NT2/D1 (cell line): ENCODE measurements around the gene GOLGA3.
"Not testable (repeated sequence)": the region's sequence is repeated elsewhere in the genome, so short reads cannot be mapped to it uniquely, and the experiment has no call there.

ENCODE experiments used
- DNase-seq: peaks from one replicate; pipeline ENCODE4 v3.0.0-alpha.2; 2011; ENCODE audit warnings: low read depth, low spot score
- H3K27me3 ChIP-seq: 2 replicates; pipeline ENCODE4 v1.6.0; 2011; ENCODE audit warnings: mild to moderate bottlenecking; ENCODE audit not compliant: insufficient read length, insufficient read depth
- H3K36me3 ChIP-seq: 2 replicates; pipeline ENCODE4 v1.6.1; 2011; ENCODE audit warnings: mild to moderate bottlenecking, low read length, mixed read lengths; ENCODE audit not compliant: insufficient read depth, insufficient read length
- H3K4me1 ChIP-seq: 2 replicates; pipeline ENCODE4 v1.5.1; 2011; ENCODE audit not compliant: insufficient read depth, insufficient read length
- H3K4me3 ChIP-seq: 2 replicates; pipeline ENCODE4 v1.5.1; 2011; ENCODE audit warnings: low read depth; ENCODE audit not compliant: insufficient read length
- H3K9ac ChIP-seq: 2 replicates; pipeline ENCODE4 v1.6.0; 2011; ENCODE audit warnings: low read depth; ENCODE audit not compliant: insufficient read length
- H3K9me3 ChIP-seq: 2 replicates; pipeline ENCODE4 v1.5.1; 2011; ENCODE audit warnings: mild to moderate bottlenecking, low read length; ENCODE audit not compliant: insufficient read depth
- SUZ12 ChIP-seq: IDR thresholded peaks from 2 replicates; pipeline ENCODE4 v1.6.1; 2011; ENCODE audit not compliant: insufficient read length, insufficient read depth; ENCODE audit errors: extremely low read depth
- YY1 ChIP-seq: IDR thresholded peaks from 2 replicates; pipeline ENCODE4 v1.6.1; 2011; ENCODE audit not compliant: insufficient read length, insufficient read depth
- ZNF274 ChIP-seq: IDR thresholded peaks from 2 replicates; pipeline ENCODE4 v1.6.1; 2011; ENCODE audit warnings: mild to moderate bottlenecking, low read depth, low read length

The GOLGA3 gene

GRCh38 chr12:132777614-132778013 is 51.1 kb downstream of the GOLGA3 start:
- Histone ChIP-seq H3K4me1 (no peaks in the 10 kb centered on the region), H3K4me3 (no peak overlapping the region), H3K9me3 (no peaks in the 10 kb centered on the region), H3K36me3 (peaks cover 90% of the 10 kb centered on the region), H3K27me3 (no peaks in the 10 kb centered on the region), H3K9ac (no peak overlapping the region)
- TF ChIP-seq YY1, result no peak
- no peak for TF ChIP-seq ZNF274
- TF ChIP-seq SUZ12, result no peak
- DNase-seq, result no peak

- H3K36me3 ChIP-seq, result peaks cover 90% of the 10 kb centered on the region
- TF ChIP-seq YY1 (no peak), ZNF274 (no peak)
Measured at GRCh38 chr12:132776816-132777568, 51.7 kb downstream of the GOLGA3 start.

GRCh38 chr12:132776230-132776625 is 52.4 kb downstream of the GOLGA3 start:
- H3K9ac ChIP-seq, DNase-seq: not testable (repeated sequence)
- H3K36me3 ChIP-seq, result peaks cover 90% of the 10 kb centered on the region

More at GRCh38 chr12:132776816-132777568, 51.7 kb downstream of the GOLGA3 start:
- Histone ChIP-seq H3K4me1 (no peaks in the 10 kb centered on the region), H3K4me3 (no peak overlapping the region), H3K9ac (no peak overlapping the region), H3K27me3 (no peaks in the 10 kb centered on the region), H3K9me3 (no peaks in the 10 kb centered on the region)
- DNase-seq, result no peak

GRCh38 chr12:132775502-132776229 is 53.0 kb downstream of the GOLGA3 start:
- H3K27me3 ChIP-seq, result no peaks in the 10 kb centered on the region
- no peaks in the 10 kb centered on the region for H3K4me1 ChIP-seq
- TF ChIP-seq ZNF274, result no peak
- TF ChIP-seq SUZ12, result no peak
- no peak for TF ChIP-seq YY1
- no peaks in the 10 kb centered on the region for H3K9me3 ChIP-seq
- no peak overlapping the region for H3K4me3 ChIP-seq
- H3K9ac ChIP-seq, result no peak overlapping the region
- H3K36me3 ChIP-seq, result peaks cover 86% of the 10 kb centered on the region
- DNase-seq, result no peak

More at GRCh38 chr12:132776230-132776625, 52.4 kb downstream of the GOLGA3 start:
- not testable (repeated sequence) for H3K9me3 ChIP-seq, H3K4me3 ChIP-seq, H3K27me3 ChIP-seq, H3K4me1 ChIP-seq

GRCh38 chr12:132774646-132775275 is 53.9 kb downstream of the GOLGA3 start:
- TF ChIP-seq SUZ12, result no peak
- TF ChIP-seq ZNF274, result no peak
- no peak for TF ChIP-seq YY1
- no peaks in the 10 kb centered on the region for H3K27me3 ChIP-seq
- H3K4me3 ChIP-seq, result no peak overlapping the region
- no peaks in the 10 kb centered on the region for H3K9me3 ChIP-seq
- no peaks in the 10 kb centered on the region for H3K4me1 ChIP-seq
- H3K9ac ChIP-seq, result no peak overlapping the region
- H3K36me3 ChIP-seq, result peaks cover 85% of the 10 kb centered on the region
- no peak for DNase-seq

- H3K27me3 ChIP-seq, result no peaks in the 10 kb centered on the region
- no peaks in the 10 kb centered on the region for H3K9me3 ChIP-seq
- H3K9ac ChIP-seq, result no peak overlapping the region
- DNase-seq, result no peak
- no peak for TF ChIP-seq YY1
- TF ChIP-seq ZNF274, result no peak
- TF ChIP-seq SUZ12, result no peak
- H3K4me3 ChIP-seq, result no peak overlapping the region
- H3K36me3 ChIP-seq, result peaks cover 85% of the 10 kb centered on the region
- no peaks in the 10 kb centered on the region for H3K4me1 ChIP-seq
Measured at GRCh38 chr12:132774159-132774558, 54.5 kb downstream of the GOLGA3 start.

GRCh38 chr12:132773077-132773955 is 55.4 kb downstream of the GOLGA3 start:
- TF ChIP-seq SUZ12, result no peak
- TF ChIP-seq YY1, result no peak
- TF ChIP-seq ZNF274, result no peak
- Histone ChIP-seq H3K36me3 (peaks cover 88% of the 10 kb centered on the region), H3K9ac (no peak overlapping the region)

More at GRCh38 chr12:132773077-132773955, 55.4 kb downstream of the GOLGA3 start:
- no peak for DNase-seq
- Histone ChIP-seq H3K9me3 (no peaks in the 10 kb centered on the region), H3K4me1 (peaks cover 2% of the 10 kb centered on the region), H3K4me3 (no peak overlapping the region), H3K27me3 (no peaks in the 10 kb centered on the region)
